HEK293 (cell line): ENCODE measurements around the gene TMEM240.

Source experiments
- CTCF ChIA-PET: fragments of 350-600 bp; formaldehyde crosslinking; extraction: SDS; loops from one replicate; lab custom pipeline; 2021; ENCODE audit warnings: antibody characterized with exemption; lab: Yijun Ruan, JAX
- POLR2A ChIA-PET: fragments of 300-600 bp; formaldehyde crosslinking; extraction: SDS; loops from one replicate; lab custom pipeline; 2020; ENCODE audit warnings: antibody characterized with exemption, inconsistent platforms; lab: Yijun Ruan, JAX
- H3K27ac ChIP-seq: fragments of 200-500 bp; sonication (Bioruptor generic); 2 replicates; pipeline ENCODE4 v1.5.1; 2014; ENCODE audit warnings: low read depth, low read length, control low read depth, inconsistent platforms; ENCODE audit errors: extremely low read depth
- H3K36me3 ChIP-seq, 2 experiments: fragments of 200-500 bp in 1 of 2; sonication (Bioruptor generic) in 1 of 2; 1 replicate in 1 of 2; 2 replicates in 1 of 2; pipeline ENCODE4 v1.5.1; 2014 to 2017; ENCODE audit warnings: inconsistent platforms in 2 of 2, low read length in 2 of 2; ENCODE audit not compliant: control insufficient read depth in 2 of 2, insufficient read depth in 1 of 2
- H3K4me1 ChIP-seq: fragments of 200-500 bp; sonication (Bioruptor generic); 2 replicates; pipeline ENCODE4 v1.5.1; 2014; ENCODE audit warnings: mild to moderate bottlenecking, low read length, inconsistent platforms; ENCODE audit not compliant: control insufficient read depth, insufficient read depth
- H3K4me3 ChIP-seq: 2 replicates; pipeline ENCODE4 v1.5.1; 2011; ENCODE audit warnings: low read depth, mild to moderate bottlenecking, control low read depth, low read length, moderate library complexity
- H3K9me3 ChIP-seq: fragments of 200-500 bp; sonication (Bioruptor generic); 2 replicates; pipeline ENCODE4 v1.5.1; 2014; ENCODE audit warnings: low read depth, low read length, inconsistent platforms; ENCODE audit not compliant: control insufficient read depth, insufficient read depth
- BCL11A ChIP-seq: fragments of 450-650 bp; formaldehyde crosslinking; IDR thresholded peaks from 2 replicates; pipeline ENCODE4 v1.5.1; 2016; ENCODE audit warnings: low read depth, missing biosample characterization, missing genetic modification characterization
- BCL11B ChIP-seq: fragments of 450-650 bp; formaldehyde crosslinking; IDR thresholded peaks from 2 replicates; pipeline ENCODE4 v1.5.1; 2016; ENCODE audit warnings: low read depth, missing biosample characterization, missing genetic modification characterization
- MZF1 ChIP-seq: fragments of 450-650 bp; formaldehyde crosslinking; IDR thresholded peaks from 2 replicates; pipeline ENCODE4 v1.5.1; 2017; ENCODE audit warnings: missing biosample characterization, missing genetic modification characterization, borderline replicate concordance
- PRDM10 ChIP-seq: fragments of 450-650 bp; formaldehyde crosslinking; IDR thresholded peaks from 2 replicates; pipeline ENCODE4 v1.5.1; 2016; ENCODE audit warnings: missing biosample characterization, missing genetic modification characterization
- ZBTB10 ChIP-seq: fragments of 450-650 bp; formaldehyde crosslinking; IDR thresholded peaks from 2 replicates; pipeline ENCODE4 v1.5.1; 2016; ENCODE audit warnings: missing biosample characterization, missing genetic modification characterization
- ZFHX2 ChIP-seq: fragments of 450-650 bp; formaldehyde crosslinking; conservative IDR thresholded peaks from 2 replicates; pipeline ENCODE4 v1.5.1; 2016; ENCODE audit warnings: missing biosample characterization, missing genetic modification characterization
- ZNF10 ChIP-seq: fragments of 450-650 bp; formaldehyde crosslinking; IDR thresholded peaks from 2 replicates; pipeline ENCODE4 v1.5.1; 2017; ENCODE audit warnings: missing biosample characterization, missing genetic modification characterization
- ZNF132 ChIP-seq: fragments of 450-650 bp; formaldehyde crosslinking; IDR thresholded peaks from 2 replicates; pipeline ENCODE4 v1.5.1; 2017; ENCODE audit warnings: missing biosample characterization, missing genetic modification characterization, borderline replicate concordance
- ZNF398 ChIP-seq: fragments of 450-650 bp; formaldehyde crosslinking; IDR thresholded peaks from 2 replicates; pipeline ENCODE4 v1.5.1; 2017; ENCODE audit warnings: missing biosample characterization, missing genetic modification characterization
- ZNF747 ChIP-seq: fragments of 450-650 bp; formaldehyde crosslinking; IDR thresholded peaks from 2 replicates; pipeline ENCODE4 v1.5.1; 2016; ENCODE audit warnings: missing biosample characterization, missing genetic modification characterization

Gene TMEM240

GRCh38 chr1:1536938-1537546 is 3.4 kb downstream of the TMEM240 start:
- CTCF ChIA-PET: no interaction called here

More at GRCh38 chr1:1536938-1537546, 3.4 kb downstream of the TMEM240 start:
- Histone ChIP-seq H3K9me3 (no peaks in the 10 kb centered on the region), H3K27ac (no peak overlapping the region), H3K4me3 (no peak overlapping the region), H3K36me3 (peaks cover 0 to 61% of the 10 kb centered on the region in 2 experiments; a peak in 1 of 3 replicates), H3K4me1 (no peaks in the 10 kb centered on the region)
- POLR2A ChIA-PET: interaction anchor here (0.8 kb wide), 1 partner anchor 77 kb away, joined by 3 read pairs; the partner anchor contains the start of gene MIB2
- TF ChIP-seq ZNF747 (tag by site-specific recombination): no peak
- TF ChIP-seq ZBTB10: 0 out of 2 replicates have a peak, but pooled peaks have one; percentile 17
- TF ChIP-seq BCL11A (tag by site-specific recombination): peak; percentile 86
- no peak for TF ChIP-seq ZNF10 (tag by site-specific recombination)
- TF ChIP-seq MZF1 (tag by site-specific recombination): no peak
- TF ChIP-seq PRDM10 (tag by site-specific recombination): no peak
- TF ChIP-seq ZNF132: no peak
- 0 out of 2 replicates have a peak, but pooled peaks have one; percentile 55 for TF ChIP-seq BCL11B
- TF ChIP-seq ZNF398 (tag by site-specific recombination): 0 out of 2 replicates have a peak, but pooled peaks have one; percentile 11
- no peak for TF ChIP-seq ZFHX2 (tag by site-specific recombination)
